Testis (tissue), 3 donors: ENCODE results near the gene ZAP70. TPM values are rescaled to one million over a fixed set of nuclear protein-coding genes. Genes with fewer than 3 reads are reported as not detected.

Experiments used
- DNase-seq: peaks from one replicate; pipeline ENCODE4 v3.0.0-alpha.2; 2019
- H3K27ac ChIP-seq, 2 donors: fragments of 200-600 bp; sonication (generic); one replicate each; pipeline ENCODE4 v1.5.1; 2019
- H3K27me3 ChIP-seq: fragments of 200-600 bp; sonication (generic); one replicate; pipeline ENCODE4 v1.5.1; 2019
- H3K36me3 ChIP-seq: fragments of 200-600 bp; sonication (generic); one replicate; pipeline ENCODE4 v1.5.1; 2017; ENCODE audit warnings: low read depth; ENCODE audit errors: missing control alignments
- H3K4me1 ChIP-seq: fragments of 200-600 bp; sonication (generic); one replicate; pipeline ENCODE4 v1.5.1; 2019
- H3K4me3 ChIP-seq, 2 donors: fragments of 200-600 bp; sonication (generic); one replicate each; pipeline ENCODE4 v1.5.1; 2017 to 2019
- H3K9me3 ChIP-seq: fragments of 200-600 bp; sonication (generic); one replicate; pipeline ENCODE4 v1.5.1; 2017
- POLR2A ChIP-seq: fragments of 450-650 bp; IDR thresholded peaks from one replicate; pipeline ENCODE4 v1.6.1; 2017; ENCODE audit warnings: antibody characterized with exemption, mild to moderate bottlenecking, moderate library complexity
- WGBS, 2 donors: methylation state at CpG; one replicate each; pipeline ENCODE4 v1.1.5; 2018; 5-methylcytosine and 5-hydroxymethylcytosine counted together
- intact Hi-C: fragments of 100-400 bp; cut with DNase I; formaldehyde crosslinking; loops from one replicate; pipeline ENCODE4 v1.15.1; 2023; ENCODE audit warnings: low total_unique reads
- polyA plus RNA-seq: library from polyadenylated mRNA; stranded (reverse); fragments of 350-450 nt; fragmentation: Illumina TruSeq; extraction: RNeasy Lipid Tissue Mini Kit (QIAGEN cat#74804); gene quantifications from one replicate; pipeline ENCODE4 v1.2.3, GENCODE V29; 2014; ENCODE audit warnings: low read depth, low replicate concordance; ENCODE audit not compliant: insufficient read depth
- total RNA-seq, 2 donors: library from RNA; depleted of rRNA; stranded (reverse); fragments of >200 nt; gene quantifications; one replicate each; pipeline ENCODE4 v1.2.3, GENCODE V29; 2016
- TF ChIP-seq, protein P1 (sequence below), 3 experiments: fragments of 450-650 bp in 2 of 3; fragments of 200-600 bp in 1 of 3; sonication (generic) in 1 of 3; IDR thresholded peaks; one replicate each; pipeline ENCODE4 v1.5.1; 2016 to 2019; ENCODE audit warnings: antibody characterized with exemption in 3 of 3, mild to moderate bottlenecking in 2 of 3, moderate library complexity in 1 of 3

ZAP70 gene
- total and polyA plus RNA-seq, 3 donors from 2014 or later = 5.5 to 6.5 (median 6.4) TPM

DNA sequence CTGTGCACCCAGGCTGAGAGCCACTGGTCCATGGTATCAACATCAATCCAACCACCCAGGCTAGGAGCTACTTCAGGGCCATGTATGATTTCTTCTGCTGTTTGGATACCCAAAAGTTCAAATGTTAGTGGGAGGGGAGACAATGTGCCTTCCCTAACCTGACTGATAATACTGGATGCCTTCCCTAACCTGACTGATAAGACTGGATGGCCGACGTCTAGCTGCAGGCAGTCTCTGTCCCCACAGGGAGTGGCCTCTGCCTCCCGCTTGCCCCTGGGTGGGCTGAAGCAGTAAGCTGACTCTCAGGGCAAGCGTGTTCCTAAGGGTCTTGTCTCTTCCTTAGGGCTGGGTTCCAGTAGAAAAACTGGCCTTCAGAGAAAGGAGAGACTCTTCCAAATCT, 65.8 kb downstream of the ZAP70 start:
- no peak overlapping the region for H3K4me3 ChIP-seq
- no peaks in the 10 kb centered on the region for H3K36me3 ChIP-seq
- no peak for DNase-seq
- no peaks in the 10 kb centered on the region for H3K4me1 ChIP-seq
- no peak for TF ChIP-seq POLR2A
- TF ChIP-seq, protein P1, sequence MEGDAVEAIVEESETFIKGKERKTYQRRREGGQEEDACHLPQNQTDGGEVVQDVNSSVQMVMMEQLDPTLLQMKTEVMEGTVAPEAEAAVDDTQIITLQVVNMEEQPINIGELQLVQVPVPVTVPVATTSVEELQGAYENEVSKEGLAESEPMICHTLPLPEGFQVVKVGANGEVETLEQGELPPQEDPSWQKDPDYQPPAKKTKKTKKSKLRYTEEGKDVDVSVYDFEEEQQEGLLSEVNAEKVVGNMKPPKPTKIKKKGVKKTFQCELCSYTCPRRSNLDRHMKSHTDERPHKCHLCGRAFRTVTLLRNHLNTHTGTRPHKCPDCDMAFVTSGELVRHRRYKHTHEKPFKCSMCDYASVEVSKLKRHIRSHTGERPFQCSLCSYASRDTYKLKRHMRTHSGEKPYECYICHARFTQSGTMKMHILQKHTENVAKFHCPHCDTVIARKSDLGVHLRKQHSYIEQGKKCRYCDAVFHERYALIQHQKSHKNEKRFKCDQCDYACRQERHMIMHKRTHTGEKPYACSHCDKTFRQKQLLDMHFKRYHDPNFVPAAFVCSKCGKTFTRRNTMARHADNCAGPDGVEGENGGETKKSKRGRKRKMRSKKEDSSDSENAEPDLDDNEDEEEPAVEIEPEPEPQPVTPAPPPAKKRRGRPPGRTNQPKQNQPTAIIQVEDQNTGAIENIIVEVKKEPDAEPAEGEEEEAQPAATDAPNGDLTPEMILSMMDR (IDR thresholded peaks at IDR 0.05) = no peak
- H3K27me3 ChIP-seq = no peaks in the 10 kb centered on the region
- no peaks in the 10 kb centered on the region for H3K9me3 ChIP-seq
- intact Hi-C loops = no loop called here
- WGBS, 2 donors = 75 to 88% methylated on average over 4 of the region's 4 CpGs
- no peak overlapping the region for H3K27ac ChIP-seq

DNA sequence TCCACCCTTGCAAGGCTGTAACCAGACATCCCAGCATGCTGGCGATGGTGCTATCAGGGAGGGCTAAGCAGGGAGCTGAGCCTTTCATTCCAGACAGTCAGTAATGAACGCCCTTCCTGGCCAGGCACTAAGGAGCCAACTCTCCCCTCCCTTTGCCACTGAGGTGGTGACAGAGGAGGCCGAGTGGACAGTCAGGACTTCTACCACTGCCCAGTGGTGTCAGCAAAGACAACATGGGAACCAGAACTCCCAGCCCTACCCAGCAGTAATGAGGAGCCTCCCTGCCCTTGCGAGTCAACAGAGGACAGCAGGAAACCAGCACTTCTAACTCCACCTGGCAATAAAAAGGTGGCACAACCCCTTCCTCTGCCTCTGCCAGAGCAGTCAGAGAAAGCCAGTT, 68.6 kb downstream of the ZAP70 start:
- Histone ChIP-seq H3K4me1 (no peaks in the 10 kb centered on the region), H3K27me3 (no peaks in the 10 kb centered on the region), H3K9me3 (no peaks in the 10 kb centered on the region), H3K27ac (no peak overlapping the region), H3K36me3 (no peaks in the 10 kb centered on the region), H3K4me3 (no peak overlapping the region)
- intact Hi-C loops = no loop called here
- TF ChIP-seq, protein P1 (IDR thresholded peaks at IDR 0.05) = no peak
- TF ChIP-seq POLR2A = no peak
- WGBS, 2 donors = 89 to 90% methylated on average over 2 to 4 of the region's 4 CpGs
- no peak for DNase-seq

DNA sequence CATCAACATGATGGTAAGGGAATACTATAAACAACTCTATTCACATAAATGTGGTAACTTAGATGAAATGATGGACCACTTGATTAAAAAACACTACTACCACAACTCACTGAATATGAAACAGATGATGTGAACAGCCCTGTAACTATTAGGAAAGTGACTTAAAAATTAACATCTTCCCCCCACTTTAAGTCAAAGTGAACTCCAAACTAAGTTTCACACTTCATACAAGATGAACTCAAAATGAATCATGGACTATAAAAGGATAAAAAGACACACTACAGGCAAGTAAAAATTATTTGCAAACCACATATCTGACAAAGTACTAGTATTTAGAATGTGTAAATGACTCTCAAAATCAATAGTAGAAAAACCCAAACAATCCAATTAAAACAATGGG, 71.6 kb downstream of the ZAP70 start:
- Histone ChIP-seq H3K27ac (no peak overlapping the region), H3K27me3 (no peaks in the 10 kb centered on the region), H3K4me1 (no peaks in the 10 kb centered on the region), H3K4me3 (no peak overlapping the region), H3K36me3 (no peaks in the 10 kb centered on the region), H3K9me3 (no peaks in the 10 kb centered on the region)
- TF ChIP-seq, protein P1 (IDR thresholded peaks at IDR 0.05) = no peak
- no peak for TF ChIP-seq POLR2A
- intact Hi-C loops = no loop called here
- DNase-seq = no peak

DNA sequence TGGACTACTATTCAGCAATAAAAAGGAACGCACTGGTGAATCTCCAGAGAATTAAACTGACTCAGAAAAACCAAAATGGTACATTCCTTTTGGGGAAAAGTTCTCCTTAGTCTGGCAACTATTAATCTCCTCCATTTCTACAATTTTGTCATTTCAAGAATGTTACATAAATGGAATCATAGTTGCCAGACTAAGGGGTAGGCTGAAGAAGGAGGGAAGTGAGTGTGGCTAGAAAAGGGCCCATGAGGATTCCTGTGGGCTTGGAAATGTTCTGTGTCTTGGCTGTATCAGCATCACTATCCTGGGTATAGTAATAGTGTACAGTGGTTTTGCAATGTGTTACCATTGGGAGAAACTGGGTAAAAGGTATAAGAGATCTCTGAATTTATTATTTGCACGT, 72.4 kb downstream of the ZAP70 start:
- Histone ChIP-seq H3K27ac (no peak overlapping the region), H3K9me3 (no peaks in the 10 kb centered on the region), H3K27me3 (no peaks in the 10 kb centered on the region), H3K4me1 (no peaks in the 10 kb centered on the region), H3K36me3 (no peaks in the 10 kb centered on the region), H3K4me3 (no peak overlapping the region)
- TF ChIP-seq POLR2A = no peak
- TF ChIP-seq, protein P1 (IDR thresholded peaks at IDR 0.05) = no peak
- no peak for DNase-seq
- WGBS, 2 donors = 83 to 91% methylated on average over 2 of the region's 2 CpGs
- intact Hi-C loops = no loop called here

DNA sequence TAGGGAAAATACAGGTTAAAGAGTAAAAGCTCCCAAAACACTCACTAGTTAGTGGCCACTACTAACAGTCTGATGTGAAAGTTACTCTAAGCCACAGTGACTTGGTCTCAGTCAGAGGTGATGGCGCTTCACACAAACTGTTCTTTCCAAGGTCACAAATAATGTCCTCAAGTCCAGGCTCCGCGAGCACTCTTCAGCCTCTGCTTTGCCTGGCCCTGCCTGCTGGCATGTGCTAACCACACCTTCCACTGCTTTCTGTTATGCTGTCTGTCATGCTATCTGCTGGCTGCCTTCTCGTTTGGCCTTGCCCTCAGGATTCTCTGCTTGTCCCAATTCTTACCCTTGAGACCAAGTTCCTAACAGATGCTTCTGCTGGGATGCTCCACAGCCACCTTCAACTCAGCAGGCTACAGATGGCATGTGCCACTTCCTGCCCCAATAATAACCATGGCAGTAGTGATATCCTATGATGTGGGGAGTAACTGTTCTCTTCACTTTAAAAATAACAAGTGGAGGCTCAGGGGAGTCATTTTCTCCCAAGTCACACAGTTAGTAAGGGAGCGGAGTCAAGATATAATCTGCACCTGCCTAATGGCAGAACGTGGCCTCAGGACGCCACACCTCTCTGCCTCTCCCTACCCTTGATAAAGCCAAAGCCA, 75.7 kb downstream of the ZAP70 start:
- no peak overlapping the region for H3K27ac ChIP-seq
- no peaks in the 10 kb centered on the region for H3K36me3 ChIP-seq
- intact Hi-C loops = no loop called here
- 56 to 71% methylated on average over 7 of the region's 7 CpGs for WGBS, 2 donors
- no peak overlapping the region for H3K4me3 ChIP-seq
- no peaks in the 10 kb centered on the region for H3K9me3 ChIP-seq
- no peaks in the 10 kb centered on the region for H3K4me1 ChIP-seq
- H3K27me3 ChIP-seq = no peaks in the 10 kb centered on the region
- TF ChIP-seq POLR2A = no peak
- TF ChIP-seq, protein P1 (IDR thresholded peaks at IDR 0.05) = no peak
- no peak for DNase-seq
